ENCODE data around the gene DACT2.
"Not testable (repeated sequence)": the region's sequence is repeated elsewhere in the genome, so short reads cannot be mapped to it uniquely, and the experiment has no call there.

DACT2 gene

GRCh38 chr6:168319279-168320111 lies at the start of gene DACT2:
DACT2 (minus strand) TSS chr6:168319777; CDS start chr6:168319633, 144 bp downstream.
- no peak for DNase-seq

GRCh38 chr6:168368936-168369335 lies 49.4 kb upstream of the DACT2 start:
- DNase-seq: no peak

GRCh38 chr6:168368066-168368820 lies 48.7 kb upstream of the DACT2 start:
- no peak for DNase-seq

- DNase-seq: no peak
Measured at GRCh38 chr6:168367285-168367751, 47.7 kb upstream of the DACT2 start.

GRCh38 chr6:168366473-168366872 lies 46.9 kb upstream of the DACT2 start:
- DNase-seq: no peak

GRCh38 chr6:168365422-168366165 lies 46.0 kb upstream of the DACT2 start:
- no peak for DNase-seq

- DNase-seq: no peak
Measured at GRCh38 chr6:168364793-168365421, 45.3 kb upstream of the DACT2 start.

GRCh38 chr6:168363811-168364792 lies 44.5 kb upstream of the DACT2 start:
- no peak for DNase-seq

GRCh38 chr6:168363302-168363701 lies 43.7 kb upstream of the DACT2 start:
- DNase-seq: no peak

- DNase-seq: no peak
Measured at GRCh38 chr6:168362276-168362990, 42.9 kb upstream of the DACT2 start.

GRCh38 chr6:168361766-168362165 lies 42.2 kb upstream of the DACT2 start:
- no peak for DNase-seq

GRCh38 chr6:168359794-168360193 lies 40.2 kb upstream of the DACT2 start:
- no peak for DNase-seq

- DNase-seq: no peak
Measured at GRCh38 chr6:168358842-168359420, 39.4 kb upstream of the DACT2 start.

- DNase-seq: not testable (repeated sequence)
Measured at GRCh38 chr6:168356872-168357271, 37.3 kb upstream of the DACT2 start.

- DNase-seq: peak; percentile 29
Measured at GRCh38 chr6:168355716-168356522, 36.3 kb upstream of the DACT2 start.

- no peak for DNase-seq
Measured at GRCh38 chr6:168354338-168354737, 34.8 kb upstream of the DACT2 start.

- no peak for DNase-seq
Measured at GRCh38 chr6:168353041-168353440, 33.5 kb upstream of the DACT2 start.

- DNase-seq: no peak
Measured at GRCh38 chr6:168352096-168352495, 32.5 kb upstream of the DACT2 start.

- no peak for DNase-seq
Measured at GRCh38 chr6:168349718-168350210, 30.2 kb upstream of the DACT2 start.
